Eye (tissue), 1 donor: ENCODE measurements around the gene RAD51B.

Experiments
- DNase-seq: peaks from one replicate; pipeline ENCODE4 v3.0.0-alpha.2; 2015

RAD51B gene

GRCh38 chr14:68547305-68548193, 728.0 kb downstream of the RAD51B start:
- DNase-seq, result peak; percentile 1

- DNase-seq, result peak; percentile 87
These were observed 728.9 kb downstream of the RAD51B start for GRCh38 chr14:68548194-68549076.

DNA sequence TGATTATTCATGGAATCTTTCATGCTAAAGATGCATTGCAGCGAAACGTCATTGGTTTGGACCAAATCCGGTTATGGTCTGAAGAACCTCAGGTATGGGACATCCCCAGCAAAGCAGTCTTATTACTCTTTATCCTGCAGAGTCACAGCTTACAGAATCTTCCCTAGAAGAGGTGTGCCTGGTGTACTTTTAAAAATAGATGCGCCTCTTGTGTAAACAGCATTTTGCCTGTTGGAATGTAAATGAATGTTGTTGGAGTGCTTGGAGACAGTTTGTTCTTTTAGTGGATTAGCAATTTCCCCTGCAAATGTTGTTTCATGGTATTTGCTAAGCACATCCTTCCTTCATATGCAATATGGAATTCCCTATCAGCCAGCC, 730.7 kb downstream of the RAD51B start:
- peak; percentile 22 for DNase-seq

DNA sequence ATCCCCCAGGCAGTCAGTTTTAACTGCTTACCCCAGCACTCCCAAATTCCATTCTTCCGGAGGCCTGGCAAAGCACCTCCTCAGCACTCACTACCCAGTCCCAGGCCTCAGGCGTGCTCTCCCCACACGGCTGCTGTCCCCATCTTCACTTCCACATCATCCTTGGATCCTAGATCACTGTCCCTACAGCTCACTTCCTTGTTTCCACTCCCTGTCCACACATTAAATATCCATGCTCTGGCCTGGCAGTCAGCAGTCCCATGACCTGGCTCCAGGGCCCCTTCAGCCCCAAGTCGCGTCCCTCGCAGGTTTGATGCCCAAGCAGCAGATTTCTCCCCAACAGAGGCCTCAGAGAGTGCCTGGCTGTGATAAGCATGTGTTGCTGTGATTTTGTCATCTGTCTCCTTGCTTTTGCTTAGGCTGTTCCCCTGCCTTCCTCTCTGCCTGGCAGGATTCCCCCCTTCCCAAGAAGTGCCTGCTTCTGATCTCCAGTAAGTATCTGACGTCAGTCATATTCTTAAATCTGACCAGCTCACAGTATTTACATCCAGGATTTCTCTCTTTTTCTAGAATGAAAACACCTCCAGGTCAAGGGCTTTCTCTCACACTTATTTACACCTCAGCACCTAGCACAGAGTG, 731.6 kb downstream of the RAD51B start:
- DNase-seq, result peak; percentile 7

- no peak for DNase-seq
These were observed 732.5 kb downstream of the RAD51B start for GRCh38 chr14:68552075-68552474.

GRCh38 chr14:68552602-68553001, 733.0 kb downstream of the RAD51B start:
- peak; percentile 61 for DNase-seq

DNA sequence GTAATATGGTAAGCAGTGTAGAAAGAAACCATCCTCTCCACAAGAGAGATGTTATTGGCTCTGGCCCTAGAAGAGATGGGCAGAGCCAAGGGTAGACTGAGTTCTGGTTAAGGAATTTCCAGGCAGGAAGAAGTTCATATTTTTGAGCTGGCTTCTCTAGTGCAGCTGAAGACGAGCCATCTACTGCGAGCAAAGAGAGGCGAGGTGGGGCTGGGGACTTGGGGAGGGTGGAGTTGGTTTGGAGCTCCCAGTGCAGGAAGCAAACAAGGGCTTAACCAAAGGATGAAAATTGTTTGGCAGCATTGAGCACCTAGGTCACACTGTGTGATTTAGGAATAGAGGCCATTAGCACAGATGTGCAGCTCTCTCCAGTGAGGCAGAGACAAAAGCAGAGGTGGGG, 733.7 kb downstream of the RAD51B start:
- no peak for DNase-seq

DNA sequence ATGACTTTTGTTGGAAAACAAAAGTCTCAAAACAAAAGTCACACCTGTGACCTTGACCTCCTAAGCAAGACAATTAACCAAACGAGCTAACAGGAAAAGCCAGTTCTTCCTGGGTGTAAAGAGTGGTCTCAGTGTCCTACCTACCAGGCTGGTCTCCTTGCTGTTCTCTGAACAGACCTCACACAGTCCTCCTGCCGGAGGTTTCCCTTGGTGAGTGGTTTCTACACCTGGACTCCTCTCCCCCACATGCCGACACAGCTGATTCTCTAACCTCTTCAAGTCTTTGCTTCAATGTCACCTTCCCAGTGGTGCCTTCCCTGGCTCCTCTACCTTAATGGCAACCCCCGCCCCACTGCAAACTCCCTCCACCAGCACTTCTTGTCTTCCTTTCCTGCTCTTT, 734.7 kb downstream of the RAD51B start:
- no peak for DNase-seq

DNA sequence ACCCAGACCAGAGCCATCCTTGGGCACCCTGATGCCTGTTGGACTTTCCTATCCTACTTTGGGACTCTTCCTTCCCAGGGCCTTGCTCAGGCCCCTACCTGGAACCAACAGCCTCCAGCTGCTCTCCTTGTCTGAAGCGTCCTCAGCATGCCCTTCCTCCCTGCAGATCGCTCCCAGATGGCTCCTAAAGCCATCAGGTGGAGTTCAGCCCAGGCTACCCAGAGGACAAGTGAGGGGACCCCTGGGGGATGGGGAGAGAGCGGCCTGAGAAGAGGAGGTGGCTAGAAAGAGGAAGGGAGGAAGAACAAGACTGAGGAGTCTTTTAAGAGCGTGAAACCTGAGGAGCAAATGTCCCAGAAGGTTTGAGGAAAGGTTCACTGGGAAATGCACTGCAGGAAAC, 736.7 kb downstream of the RAD51B start:
- no peak for DNase-seq

DNA sequence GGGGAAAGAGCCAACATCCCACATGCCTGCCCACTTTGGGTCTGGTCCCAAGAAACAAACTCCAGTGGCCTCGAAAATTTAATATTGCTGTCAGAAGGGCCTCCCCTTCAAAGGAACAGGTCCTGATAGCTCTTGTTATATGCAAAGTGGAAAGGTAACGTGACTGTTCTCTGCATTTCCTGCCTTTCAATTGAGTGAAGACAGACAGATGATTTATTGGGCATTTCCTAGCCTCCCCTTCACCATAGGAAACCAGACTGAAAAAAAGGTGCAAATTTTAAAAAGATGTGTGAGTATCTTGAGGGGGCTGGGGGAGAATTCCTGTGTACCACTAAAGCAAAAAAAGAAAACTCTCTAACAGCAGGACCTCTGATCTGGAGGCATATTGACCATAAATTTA, 738.1 kb downstream of the RAD51B start:
- no peak for DNase-seq

- DNase-seq, result no peak
These were observed 738.5 kb downstream of the RAD51B start for GRCh38 chr14:68558096-68558495.

DNA sequence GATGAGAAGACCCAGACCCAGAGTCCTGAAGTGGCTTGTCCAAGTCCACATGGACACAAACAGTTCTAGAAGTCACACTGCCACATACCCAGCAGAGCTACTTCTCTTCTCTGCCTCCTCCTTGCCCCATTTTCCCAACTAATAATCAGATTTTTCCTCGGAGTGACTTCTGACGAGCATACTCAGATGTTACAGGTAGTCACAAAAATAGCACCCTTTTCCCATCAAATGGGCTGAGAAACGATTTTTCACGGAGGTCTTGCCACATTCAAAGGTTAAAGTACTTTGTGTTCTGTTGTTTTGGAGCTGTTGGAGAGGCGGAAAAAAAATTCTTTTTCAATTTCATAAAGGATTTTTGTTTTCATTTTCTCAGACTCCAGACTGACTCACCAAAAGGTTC, 740.4 kb downstream of the RAD51B start:
- no peak for DNase-seq

DNA sequence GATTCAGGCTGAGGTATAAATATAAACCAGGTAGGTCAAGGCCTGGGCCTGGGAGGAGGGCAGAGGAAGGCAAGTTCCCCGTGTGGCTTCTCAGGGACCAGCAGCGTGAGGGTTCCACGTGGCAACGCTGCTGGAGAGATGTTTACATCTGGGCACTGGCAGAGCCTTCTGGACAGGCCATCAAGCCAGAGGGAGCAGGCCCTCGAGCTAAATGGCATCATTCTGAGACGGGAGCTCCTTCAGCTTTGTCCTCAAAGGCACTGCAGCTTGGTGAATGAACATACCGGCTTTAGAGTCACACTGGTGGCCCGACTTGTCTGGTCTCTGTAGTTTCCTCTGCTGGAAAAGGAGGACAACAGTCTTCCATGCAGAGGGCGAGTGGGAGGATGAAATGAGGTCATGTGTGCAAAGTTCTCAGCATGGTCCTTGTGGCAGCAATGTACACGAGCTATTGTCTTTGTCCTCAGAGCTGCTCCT, 742.0 kb downstream of the RAD51B start:
- peak; percentile 85 for DNase-seq

GRCh38 chr14:68562911-68563250, 743.3 kb downstream of the RAD51B start:
- no peak for DNase-seq

- peak; percentile 64 for DNase-seq
These were observed 743.9 kb downstream of the RAD51B start for GRCh38 chr14:68563251-68564131.

- DNase-seq, result peak; percentile 66
These were observed 744.7 kb downstream of the RAD51B start for GRCh38 chr14:68564191-68564825.

GRCh38 chr14:68564826-68565759, 745.5 kb downstream of the RAD51B start:
- peak; percentile 44 for DNase-seq

GRCh38 chr14:68566075-68566474, 746.5 kb downstream of the RAD51B start:
- DNase-seq, result no peak

- DNase-seq, result peak; percentile 90
These were observed 749.6 kb downstream of the RAD51B start for GRCh38 chr14:68568907-68569897.
